Measurements from ENCODE around the gene SAP30.
A peak's percentile ranks its signal among the peaks of the same experiment; 100 is the strongest.

SAP30 gene

GRCh38 chr4:173367946-173368345 lies 2.8 kb upstream of the SAP30 start:
- DNase-seq (ENCODE audit: low spot score), result no peak

DNA sequence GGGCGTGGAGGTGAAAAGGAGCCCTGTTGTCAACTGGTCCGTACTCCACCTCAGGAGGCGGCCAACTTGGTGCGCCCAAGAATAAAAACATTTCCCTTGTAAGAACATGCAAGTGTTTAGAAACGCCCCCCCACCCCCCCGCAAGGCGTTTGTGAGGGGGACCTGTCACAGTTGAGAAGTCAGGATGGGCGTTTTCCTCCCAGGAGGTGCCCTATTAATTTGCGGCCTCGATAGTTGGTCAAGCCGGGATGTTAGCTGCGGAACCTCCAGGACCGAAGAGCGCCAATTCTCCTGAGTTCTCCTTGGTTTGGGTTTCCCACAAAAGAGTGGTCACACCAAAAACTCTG lies 651 bp upstream of the SAP30 start:
- no peak for DNase-seq (ENCODE audit: low spot score)

- peak; percentile 49 for DNase-seq (ENCODE audit: low spot score)
Observed at GRCh38 chr4:173371292-173372192, 788 bp downstream of the SAP30 start.

GRCh38 chr4:173374588-173374987 lies 3.8 kb downstream of the SAP30 start:
- DNase-seq (ENCODE audit: low spot score), result no peak

DNA sequence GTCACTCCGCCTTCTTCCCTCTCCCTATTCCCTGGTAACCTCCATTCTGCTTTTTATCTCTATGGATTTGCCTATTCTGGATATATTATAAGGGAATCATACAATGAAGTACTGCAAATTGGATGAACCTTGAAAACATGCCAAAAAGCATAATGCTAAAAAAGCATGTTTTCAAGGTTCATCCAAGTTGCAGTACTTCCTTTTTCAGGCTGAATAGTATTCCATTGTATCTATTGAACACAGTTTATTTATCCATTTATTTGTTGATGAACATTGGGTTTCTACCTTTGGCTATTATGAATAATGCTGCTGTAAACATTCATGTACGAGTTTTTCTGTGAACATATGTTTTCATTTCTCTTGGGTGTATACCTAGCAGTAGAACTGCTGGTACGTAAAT lies 9.2 kb downstream of the SAP30 start:
- no peak for DNase-seq (ENCODE audit: low spot score)

DNA sequence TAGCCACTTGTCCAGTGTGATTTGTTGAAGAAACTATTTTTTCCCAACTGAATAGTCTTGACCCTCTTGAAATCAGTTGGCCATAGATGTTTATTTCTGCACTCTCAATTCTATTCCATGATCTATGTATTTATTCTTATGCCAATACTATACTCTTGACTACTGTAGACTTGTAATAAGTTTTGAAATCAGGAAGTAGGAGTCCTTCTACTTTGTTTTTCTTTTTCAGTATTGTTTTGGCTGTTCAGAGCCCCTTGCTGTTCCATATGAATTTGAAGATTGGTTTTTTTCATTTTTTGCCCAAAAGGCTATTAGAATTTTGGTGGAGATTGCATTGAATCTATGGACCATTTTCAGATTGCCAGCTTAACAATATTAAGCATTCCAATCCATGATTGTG lies 10.2 kb downstream of the SAP30 start:
- no peak for DNase-seq (ENCODE audit: low spot score)

DNA sequence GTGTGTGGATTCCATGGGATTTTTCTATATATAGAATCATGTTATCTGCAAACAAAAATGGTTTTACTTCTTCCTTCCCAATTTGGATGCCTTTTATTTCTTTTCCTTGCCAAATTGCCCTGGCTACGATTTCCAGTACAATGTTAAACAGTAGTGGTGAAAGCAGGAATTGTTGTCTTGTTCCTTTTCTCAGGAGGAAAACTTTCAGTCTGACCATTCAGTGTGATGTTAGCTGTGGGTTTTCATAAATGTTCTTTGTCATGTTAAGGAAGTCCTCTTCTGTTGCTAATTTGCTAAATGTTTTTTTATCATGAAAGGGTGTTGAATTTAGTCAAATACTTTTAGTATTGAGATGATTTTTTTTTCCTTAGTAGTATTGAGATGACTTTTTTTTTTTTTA lies 10.9 kb downstream of the SAP30 start:
- DNase-seq (ENCODE audit: low spot score), result no peak

GRCh38 chr4:173382349-173382748 lies 11.6 kb downstream of the SAP30 start:
- DNase-seq (ENCODE audit: low spot score), result no peak

GRCh38 chr4:173386751-173387150 lies 16.0 kb downstream of the SAP30 start:
- peak; percentile 3 for DNase-seq (ENCODE audit: low spot score)

DNA sequence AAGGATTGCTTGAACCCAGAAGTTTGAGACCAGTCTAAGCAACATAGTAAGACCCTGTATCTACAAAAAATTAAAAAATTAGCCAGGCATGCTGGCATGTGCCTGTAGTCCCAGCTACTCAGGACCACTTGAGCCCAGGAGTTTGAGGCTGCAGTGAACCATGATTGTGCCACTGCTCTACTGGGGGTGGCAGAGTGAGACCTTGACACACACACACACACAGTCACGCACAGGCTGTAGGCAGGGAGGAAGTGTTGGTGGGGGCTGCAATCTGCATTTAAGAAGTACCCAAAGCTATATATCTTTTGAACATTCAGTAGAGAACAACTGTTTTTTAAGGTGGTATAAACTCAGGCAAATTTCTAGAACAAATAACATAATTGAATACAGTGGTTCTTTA lies 20.9 kb downstream of the SAP30 start:
- no peak for DNase-seq (ENCODE audit: low spot score)

DNA sequence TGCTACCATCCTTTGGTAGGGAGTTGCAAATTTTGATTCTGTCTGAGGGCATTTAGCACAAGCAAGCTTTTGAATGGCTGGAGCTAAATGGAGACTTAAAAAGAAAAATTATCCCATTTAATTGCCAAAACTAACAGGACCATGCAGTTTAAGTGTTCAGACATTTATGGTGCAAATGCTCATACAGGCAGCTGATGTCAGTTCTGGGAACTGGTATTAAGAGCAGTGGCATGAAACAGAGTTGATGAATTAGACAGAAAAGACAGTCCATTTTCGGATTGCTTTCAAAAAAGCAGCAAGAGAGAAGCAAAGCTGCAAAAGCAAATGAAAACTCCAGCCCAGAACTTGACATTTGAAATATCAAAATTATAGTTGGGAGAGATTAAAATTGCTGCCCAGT lies 26.9 kb downstream of the SAP30 start:
- DNase-seq (ENCODE audit: low spot score), result no peak

GRCh38 chr4:173398220-173398619 lies 27.5 kb downstream of the SAP30 start:
- DNase-seq (ENCODE audit: low spot score), result no peak

- DNase-seq (ENCODE audit: low spot score), result no peak
Observed at GRCh38 chr4:173398779-173399415, 28.1 kb downstream of the SAP30 start, which contains the start of gene SCRG1. SCRG1 (minus strand) TSS chr4:173399116; CDS start chr4:173391414, 7,702 bp downstream.

DNA sequence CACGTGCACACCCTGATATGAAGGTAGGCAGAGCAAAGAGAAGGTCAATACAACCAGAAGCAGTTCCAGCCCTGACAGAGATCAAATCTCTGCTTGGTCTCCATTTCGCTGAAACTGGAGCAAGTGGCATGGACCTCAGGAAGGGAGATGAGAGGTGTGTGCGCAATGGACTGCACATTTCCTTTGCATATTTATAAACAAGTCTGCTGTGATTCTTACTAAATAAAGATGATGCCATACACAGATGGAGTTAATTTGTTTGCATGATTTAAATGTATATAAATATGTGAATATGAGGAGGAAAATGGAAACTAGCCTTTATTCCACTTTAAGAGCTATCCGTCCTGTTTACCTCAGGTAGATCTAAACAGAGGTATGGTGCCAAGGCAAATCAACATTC lies 30.3 kb downstream of the SAP30 start:
- DNase-seq (ENCODE audit: low spot score), result no peak

DNA sequence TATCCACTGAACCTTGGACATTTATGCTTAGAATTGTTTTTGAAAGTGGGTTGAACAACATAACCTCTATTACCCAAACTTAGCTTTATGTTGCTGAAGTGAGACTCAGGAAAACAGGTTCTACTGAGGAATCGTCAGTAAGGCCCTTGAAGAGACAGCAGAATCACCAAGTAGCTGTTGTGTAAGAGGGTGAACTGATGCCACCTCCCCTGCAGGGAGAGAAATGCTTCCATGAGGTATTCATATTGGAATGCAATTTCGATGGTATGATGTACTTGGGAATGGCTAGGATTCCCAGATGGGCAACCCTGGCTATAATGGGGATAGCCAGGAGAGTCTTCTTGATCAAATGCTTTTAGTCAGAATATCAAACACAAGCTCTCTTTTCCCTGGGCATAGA lies 32.3 kb downstream of the SAP30 start:
- DNase-seq (ENCODE audit: low spot score), result no peak

DNA sequence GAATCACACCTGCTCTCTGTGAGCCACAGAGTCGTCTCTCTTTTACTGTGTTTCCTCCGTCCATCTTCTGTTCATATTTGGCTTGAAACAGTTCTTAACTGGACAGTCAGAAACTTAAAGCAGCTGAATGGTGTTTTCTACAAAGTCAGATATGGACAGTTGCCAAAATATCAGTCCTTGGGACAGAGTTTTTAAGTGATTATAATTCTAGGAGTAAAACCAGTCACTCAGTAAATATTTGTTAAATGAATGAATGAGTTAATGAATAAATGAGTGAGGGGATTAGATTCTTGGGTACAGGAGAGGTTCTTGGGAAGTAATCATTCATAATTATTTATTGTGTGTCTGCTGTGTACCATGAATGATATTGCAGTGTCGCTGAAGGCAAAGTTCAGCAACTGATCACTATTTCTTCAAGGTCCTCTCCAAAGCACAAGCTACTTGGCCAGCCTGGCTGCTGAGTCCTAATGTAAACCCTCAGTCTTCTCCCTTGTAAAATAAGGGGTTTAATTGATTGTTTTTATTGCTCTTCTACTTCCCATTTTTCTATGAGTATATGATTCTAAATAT lies 33.6 kb downstream of the SAP30 start:
- no peak for DNase-seq (ENCODE audit: low spot score)

- DNase-seq (ENCODE audit: low spot score), result no peak
Observed at GRCh38 chr4:173405840-173406606, 35.3 kb downstream of the SAP30 start.

GRCh38 chr4:173410079-173410478 lies 39.3 kb downstream of the SAP30 start:
- no peak for DNase-seq (ENCODE audit: low spot score)

GRCh38 chr4:173411106-173411693 lies 40.4 kb downstream of the SAP30 start:
- no peak for DNase-seq (ENCODE audit: low spot score)

DNA sequence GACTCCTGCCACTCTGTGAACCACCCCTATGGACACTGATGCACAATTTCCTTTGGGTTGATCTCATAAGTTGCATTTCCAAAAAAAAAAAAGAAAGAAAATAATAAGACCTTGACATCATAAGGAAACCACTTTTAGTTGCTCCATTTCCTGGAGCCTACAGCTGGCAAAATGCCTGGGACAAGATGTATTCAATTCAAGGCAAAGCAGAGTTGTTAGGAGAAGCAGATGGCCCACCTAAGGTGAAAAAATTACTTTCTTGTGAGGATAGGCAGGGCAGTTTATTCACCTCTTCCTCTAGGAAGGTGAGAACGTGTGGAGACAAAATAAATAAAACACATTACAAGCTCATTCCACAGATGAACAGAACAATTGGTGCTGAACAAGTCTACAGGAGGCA lies 42.3 kb downstream of the SAP30 start:
- no peak for DNase-seq (ENCODE audit: low spot score)

GRCh38 chr4:173414456-173414855 lies 43.7 kb downstream of the SAP30 start:
- no peak for DNase-seq (ENCODE audit: low spot score)

DNA sequence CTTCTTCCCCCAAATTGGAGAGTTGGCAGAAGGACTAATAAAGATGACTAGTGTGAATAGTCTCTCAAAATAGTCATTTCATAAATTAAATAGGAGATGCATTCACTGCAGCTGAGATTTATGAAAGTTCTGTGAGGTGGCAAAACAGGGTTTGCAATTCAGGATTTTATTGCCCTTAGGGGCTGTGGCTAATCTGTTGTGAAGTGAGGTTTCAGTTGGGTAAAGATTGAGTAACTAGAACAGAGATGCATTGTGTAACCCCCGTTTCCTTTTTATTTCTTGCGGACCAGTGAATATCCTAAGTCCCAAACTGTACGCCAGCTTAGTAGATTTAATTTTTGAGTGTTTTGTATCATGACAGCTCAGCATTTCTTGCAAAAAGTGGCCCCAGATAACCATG lies 44.3 kb downstream of the SAP30 start:
- DNase-seq (ENCODE audit: low spot score), result no peak

Measured in LoVo (cell line).